K562 (cell line): ENCODE measurements around the gene XPC. TPM values are rescaled to one million over a fixed set of nuclear protein-coding genes. Genes with fewer than 3 reads are reported as not detected.

Experiments used
- CHAMP1 ChIP-seq: fragments of 450-650 bp; IDR thresholded peaks from 2 replicates; pipeline ENCODE4 v1.6.1; 2016; ENCODE audit warnings: mild to moderate bottlenecking
- HNRNPL ChIP-seq: fragments of 200-400 bp; formaldehyde crosslinking; IDR thresholded peaks from 2 replicates; pipeline ENCODE4 v1.6.1; 2017; ENCODE audit warnings: low read depth, mild to moderate bottlenecking, low read length
- NFIC ChIP-seq: fragments of 450-650 bp; IDR thresholded peaks from 2 replicates; pipeline ENCODE4 v1.6.1; 2017; ENCODE audit warnings: mild to moderate bottlenecking, inconsistent platforms
- PTBP1 ChIP-seq: fragments of 200-400 bp; formaldehyde crosslinking; IDR thresholded peaks from 2 replicates; pipeline ENCODE4 v1.6.1; 2017; ENCODE audit warnings: low read depth, low read length
- RBM34 ChIP-seq: fragments of 200-400 bp; formaldehyde crosslinking; IDR thresholded peaks from 2 replicates; pipeline ENCODE4 v1.6.1; 2018; ENCODE audit warnings: low read length, borderline replicate concordance; ENCODE audit not compliant: insufficient read depth
- RNF219 ChIP-seq: fragments of 250-450 bp; sonication (Bioruptor Pico); IDR thresholded peaks from 2 replicates; pipeline ENCODE4 v1.5.0; 2022; ENCODE audit warnings: mild to moderate bottlenecking
- SOX6 ChIP-seq: fragments of 450-650 bp; IDR thresholded peaks from 2 replicates; pipeline ENCODE4 v1.6.1; 2014; ENCODE audit warnings: mild to moderate bottlenecking
- SRF ChIP-seq, 2 experiments: fragments of 250-450, 450-650 bp in 1 of 2; sonication (Bioruptor Pico) in 1 of 2; sonication (generic) in 1 of 2; formaldehyde crosslinking; IDR thresholded peaks; 2 replicates each; pipeline versions ENCODE4 v1.5.0 to v1.5.1; 2020 to 2022; ENCODE audit warnings: mild to moderate bottlenecking in 1 of 2, missing genetic modification reagents in 1 of 2
- TAF9B ChIP-seq: fragments of 450-650 bp; IDR thresholded peaks from 2 replicates; pipeline ENCODE4 v1.6.1; 2018; ENCODE audit warnings: mild to moderate bottlenecking; ENCODE audit not compliant: partially characterized antibody
- ZBTB33 ChIP-seq: sonication (generic); formaldehyde crosslinking; IDR thresholded peaks from 2 replicates; pipeline ENCODE4 v1.8.1; 2023; ENCODE audit warnings: mild to moderate bottlenecking, missing genetic modification reagents
- ZC3H4 ChIP-seq: sonication (generic); formaldehyde crosslinking; IDR thresholded peaks from 2 replicates; pipeline ENCODE4 v1.9.0; 2021; ENCODE audit warnings: missing genetic modification reagents, borderline replicate concordance
- ZNF407 ChIP-seq: fragments of 450-650 bp; IDR thresholded peaks from 2 replicates; pipeline ENCODE4 v1.6.1; 2016; ENCODE audit warnings: low read depth
- polyA plus RNA-seq, 8 experiments: library from polyadenylated mRNA; depleted of rRNA in 4 of 8; stranded (reverse) in 5 of 8; unstranded in 3 of 8; fragments of >200 nt; fragmentation: Nextera tagmentation in 2 of 8; fragmentation: Illumina TruSeq in 1 of 8; extraction: Ambion mirVana in 2 of 8; extraction: Trizol in 1 of 8; gene quantifications; 2 replicates each; pipeline versions ENCODE4 v1.2.1 to v1.2.3, GENCODE V29; 2011 to 2014; ENCODE audit warnings: inconsistent platforms in 1 of 8, missing spikeins in 1 of 8
- total RNA-seq, 7 experiments: library from RNA; depleted of rRNA in 6 of 7; stranded (reverse); fragments of >200 nt in 6 of 7; fragmentation: Illumina TruSeq in 2 of 7; extraction: Trizol in 2 of 7; gene quantifications; 2 replicates each; pipeline versions ENCODE4 v1.2.1 to v1.2.3, GENCODE V29; 2011 to 2021; ENCODE audit warnings: low replicate concordance in 1 of 7

XPC gene
- total and polyA plus RNA-seq, 9 of the 15 experiments (the other 6 are each of a cell fraction or from before 2014, with no cell fraction given), result 3.8 to 54.7 (median 41.3) TPM

DNA sequence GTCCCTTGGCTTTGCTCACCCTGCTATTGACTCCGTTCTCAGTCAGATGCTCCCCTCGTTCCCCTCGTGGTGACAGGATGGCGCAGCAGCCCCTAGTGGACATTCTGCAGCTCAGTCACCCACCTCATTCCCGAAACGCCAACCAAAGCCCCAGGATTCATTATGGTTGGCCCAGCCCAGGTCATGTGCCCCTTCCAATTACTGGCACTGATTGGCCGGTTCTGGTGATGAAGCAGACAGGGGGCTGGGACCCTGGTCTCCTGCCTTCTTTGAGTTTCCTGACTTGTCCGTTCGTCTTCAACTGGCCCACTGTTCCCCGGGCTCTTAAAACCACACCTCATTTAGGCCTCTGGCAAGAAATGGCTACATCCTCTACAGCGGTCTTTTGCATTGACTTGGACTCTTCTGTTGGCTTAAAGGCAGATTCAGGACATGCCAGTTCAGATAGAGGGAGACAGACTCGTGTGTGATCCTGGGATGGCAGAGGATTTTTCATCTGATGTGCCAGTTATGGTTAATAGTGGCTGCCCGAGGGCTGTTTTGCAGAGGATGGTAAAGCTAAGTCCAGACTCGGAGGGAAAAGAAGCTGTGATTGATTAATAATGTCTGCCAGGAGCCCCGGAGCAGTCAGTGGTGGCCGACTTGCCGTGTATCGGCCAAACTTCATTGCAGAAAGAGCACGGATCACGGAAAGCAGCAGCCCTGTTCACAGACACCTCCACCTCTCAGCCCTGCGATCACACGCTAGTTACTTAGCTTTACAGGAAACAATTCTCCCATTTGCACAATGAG is 38.1 kb upstream of the XPC start (continued):
- TF ChIP-seq ZNF407, result no peak
- TF ChIP-seq HNRNPL, result no peak
- TF ChIP-seq ZC3H4 (CRISPR knock-in tag), result no peak
- TF ChIP-seq TAF9B, result no peak
- TF ChIP-seq SRF (CRISPR knock-in tag; IDR thresholded peaks at IDR 0.05), result no peak
- TF ChIP-seq ZBTB33 (CRISPR knock-in tag), result peak; percentile 90
- TF ChIP-seq SOX6, result no peak
- TF ChIP-seq RBM34, result no peak
- peak; percentile 54; the same call in 1 of the 2 replicates for TF ChIP-seq CHAMP1
- no peak for TF ChIP-seq RNF219 (CRISPR knock-in tag)
- TF ChIP-seq PTBP1, result no peak
- TF ChIP-seq NFIC, result no peak
